ENCODE data around the gene SORCS2. TPM values are rescaled to one million over a fixed set of nuclear protein-coding genes. Genes with fewer than 3 reads are reported as not detected.

SORCS2 gene
- total RNA-seq, 2 experiments from 2014 or later = 0.03 TPM; not detected in 1

DNA sequence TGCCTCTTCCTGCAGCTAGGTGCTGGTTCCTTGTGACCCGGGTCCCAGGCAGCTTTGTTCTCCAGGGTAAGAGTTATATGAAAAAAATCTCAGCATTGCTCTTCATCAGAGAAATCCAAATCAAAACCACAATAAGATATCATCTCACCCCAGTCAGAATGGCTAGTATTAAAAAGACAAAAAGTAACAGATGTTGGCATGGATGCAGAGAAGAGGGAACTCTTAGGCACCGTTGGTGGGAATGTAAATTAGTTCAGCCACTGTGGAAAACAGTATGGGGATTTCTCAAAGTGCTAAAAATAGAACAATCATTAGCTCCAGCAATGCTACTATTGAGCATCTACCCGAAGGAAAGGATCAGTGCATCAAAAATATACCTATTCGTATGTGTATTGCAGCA is 61.5 kb downstream of the SORCS2 start:
- H3K9me2 ChIP-seq (ENCODE audit: insufficient read depth, low read length) = no peaks in the 10 kb centered on the region
- intact Hi-C loops (cut with micrococcal nuclease; ENCODE audit: unreplicated experiment) = no loop called here
- no peak overlapping the region for H3K27ac ChIP-seq (ENCODE audit: low read depth, low read length, poor library complexity, severe bottlenecking)
- ChIA-PET CTCF (ENCODE audit: unreplicated experiment) (no interaction called here), POLR2A (no interaction called here)
- TF ChIP-seq, protein P1, sequence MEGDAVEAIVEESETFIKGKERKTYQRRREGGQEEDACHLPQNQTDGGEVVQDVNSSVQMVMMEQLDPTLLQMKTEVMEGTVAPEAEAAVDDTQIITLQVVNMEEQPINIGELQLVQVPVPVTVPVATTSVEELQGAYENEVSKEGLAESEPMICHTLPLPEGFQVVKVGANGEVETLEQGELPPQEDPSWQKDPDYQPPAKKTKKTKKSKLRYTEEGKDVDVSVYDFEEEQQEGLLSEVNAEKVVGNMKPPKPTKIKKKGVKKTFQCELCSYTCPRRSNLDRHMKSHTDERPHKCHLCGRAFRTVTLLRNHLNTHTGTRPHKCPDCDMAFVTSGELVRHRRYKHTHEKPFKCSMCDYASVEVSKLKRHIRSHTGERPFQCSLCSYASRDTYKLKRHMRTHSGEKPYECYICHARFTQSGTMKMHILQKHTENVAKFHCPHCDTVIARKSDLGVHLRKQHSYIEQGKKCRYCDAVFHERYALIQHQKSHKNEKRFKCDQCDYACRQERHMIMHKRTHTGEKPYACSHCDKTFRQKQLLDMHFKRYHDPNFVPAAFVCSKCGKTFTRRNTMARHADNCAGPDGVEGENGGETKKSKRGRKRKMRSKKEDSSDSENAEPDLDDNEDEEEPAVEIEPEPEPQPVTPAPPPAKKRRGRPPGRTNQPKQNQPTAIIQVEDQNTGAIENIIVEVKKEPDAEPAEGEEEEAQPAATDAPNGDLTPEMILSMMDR (conservative IDR thresholded peaks at IDR 0.05; ENCODE audit: low read length) = no peak
- TF ChIP-seq EZH2phosphoT487 (IDR thresholded peaks at IDR 0.05; ENCODE audit: borderline replicate concordance, low read depth, low read length) = no peak
- no peaks in the 10 kb centered on the region for H3K36me3 ChIP-seq (ENCODE audit: insufficient read depth, low read length)
- no peak overlapping the region for H3K4me2 ChIP-seq (ENCODE audit: low read length)
- DNase-seq (ENCODE audit: low spot score) = no peak
- H2AFZ ChIP-seq (ENCODE audit: low read length) = no peak overlapping the region
- H3K79me2 ChIP-seq (ENCODE audit: insufficient read depth, low read depth, low read length) = no peaks in the 10 kb centered on the region
- no TSS peak for BruUV-seq (replicated peaks)
- no peaks in the 10 kb centered on the region for H4K20me1 ChIP-seq (ENCODE audit: insufficient read depth, low read length)
- no peaks in the 10 kb centered on the region for H3K4me1 ChIP-seq (ENCODE audit: insufficient read depth, low read length, poor library complexity, severe bottlenecking)
- no peak overlapping the region for H3K4me3 ChIP-seq (ENCODE audit: low read depth, low read length, poor library complexity, severe bottlenecking)
- H3K9me3 ChIP-seq (ENCODE audit: low read length) = no peaks in the 10 kb centered on the region

GRCh38 chr4:7254736-7255487 is 62.6 kb downstream of the SORCS2 start:
- intact Hi-C loops (cut with micrococcal nuclease; ENCODE audit: unreplicated experiment) = no loop called here
- Histone ChIP-seq H3K36me3 (ENCODE audit: insufficient read depth, low read length) (no peaks in the 10 kb centered on the region), H3K9me2 (ENCODE audit: insufficient read depth, low read length) (no peaks in the 10 kb centered on the region), H3K79me2 (ENCODE audit: insufficient read depth, low read depth, low read length) (no peaks in the 10 kb centered on the region), H3K9me3 (ENCODE audit: low read length) (no peaks in the 10 kb centered on the region), H3K4me2 (ENCODE audit: low read length) (no peak overlapping the region), H2AFZ (ENCODE audit: low read length) (no peak overlapping the region), H4K20me1 (ENCODE audit: insufficient read depth, low read length) (no peaks in the 10 kb centered on the region), H3K27ac (ENCODE audit: low read depth, low read length, poor library complexity, severe bottlenecking) (no peak overlapping the region), H3K4me3 (ENCODE audit: low read depth, low read length, poor library complexity, severe bottlenecking) (no peak overlapping the region), H3K4me1 (ENCODE audit: insufficient read depth, low read length, poor library complexity, severe bottlenecking) (no peaks in the 10 kb centered on the region)
- DNase-seq (ENCODE audit: low spot score) = peak; percentile 6
- POLR2A ChIA-PET = no interaction called here
- CTCF ChIA-PET (ENCODE audit: unreplicated experiment) = no interaction called here
- no peak for TF ChIP-seq EZH2phosphoT487 (IDR thresholded peaks at IDR 0.05; ENCODE audit: borderline replicate concordance, low read depth, low read length)
- TF ChIP-seq, protein P1 (conservative IDR thresholded peaks at IDR 0.05; ENCODE audit: low read length) = no peak
- BruUV-seq (replicated peaks) = no TSS peak

DNA sequence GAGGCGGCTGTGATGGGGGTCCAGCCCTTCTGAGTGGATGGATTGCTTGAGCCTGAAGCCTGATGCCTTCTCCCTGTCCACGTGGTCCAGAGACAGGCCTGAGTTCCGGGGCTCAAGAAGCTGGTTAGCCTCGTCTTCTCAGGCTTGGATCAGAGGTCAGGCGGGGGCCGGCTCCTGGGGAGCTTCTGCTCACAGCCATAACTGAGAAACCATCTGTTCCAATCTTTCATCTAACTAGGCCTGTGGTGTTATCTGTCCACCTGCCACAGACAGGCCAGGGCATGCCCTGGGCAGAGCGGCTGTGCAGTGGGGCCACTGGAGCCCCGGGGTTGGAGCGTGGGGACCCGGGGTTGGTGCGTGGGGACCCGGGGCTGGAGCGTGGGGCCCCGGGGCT is 63.1 kb downstream of the SORCS2 start:
- no peaks in the 10 kb centered on the region for H3K36me3 ChIP-seq (ENCODE audit: insufficient read depth, low read length)
- POLR2A ChIA-PET = no interaction called here
- H2AFZ ChIP-seq (ENCODE audit: low read length) = no peak overlapping the region
- no peak overlapping the region for H3K4me3 ChIP-seq (ENCODE audit: low read depth, low read length, poor library complexity, severe bottlenecking)
- no peaks in the 10 kb centered on the region for H3K4me1 ChIP-seq (ENCODE audit: insufficient read depth, low read length, poor library complexity, severe bottlenecking)
- H3K27ac ChIP-seq (ENCODE audit: low read depth, low read length, poor library complexity, severe bottlenecking) = no peak overlapping the region
- no peaks in the 10 kb centered on the region for H3K79me2 ChIP-seq (ENCODE audit: insufficient read depth, low read depth, low read length)
- no peaks in the 10 kb centered on the region for H3K9me2 ChIP-seq (ENCODE audit: insufficient read depth, low read length)
- CTCF ChIA-PET (ENCODE audit: unreplicated experiment) = no interaction called here
- intact Hi-C loops (cut with micrococcal nuclease; ENCODE audit: unreplicated experiment) = no loop called here
- no TSS peak for BruUV-seq (replicated peaks)
- no peak for DNase-seq (ENCODE audit: low spot score)
- H4K20me1 ChIP-seq (ENCODE audit: insufficient read depth, low read length) = no peaks in the 10 kb centered on the region
- no peaks in the 10 kb centered on the region for H3K9me3 ChIP-seq (ENCODE audit: low read length)
- H3K4me2 ChIP-seq (ENCODE audit: low read length) = no peak overlapping the region
- TF ChIP-seq EZH2phosphoT487 (IDR thresholded peaks at IDR 0.05; ENCODE audit: borderline replicate concordance, low read depth, low read length) = no peak
- TF ChIP-seq, protein P1 (conservative IDR thresholded peaks at IDR 0.05; ENCODE audit: low read length) = no peak

All from OCI-LY7 (cell line).